Breast epithelium (tissue), 3 donors: ENCODE measurements around the gene TBC1D22B.

Experiments
- POLR2A ChIP-seq: fragments of 450-650 bp; IDR thresholded peaks from one replicate; pipeline ENCODE4 v1.6.1; 2016; ENCODE audit warnings: antibody characterized with exemption, mild to moderate bottlenecking, moderate library complexity
- POLR2AphosphoS5 ChIP-seq, 3 donors: sonication (generic); formaldehyde crosslinking; IDR thresholded peaks; one replicate each; pipeline ENCODE4 v1.6.1; 2017; ENCODE audit warnings: antibody characterized with exemption in 3 of 3
- TF ChIP-seq, protein P1 (sequence below), 3 donors: fragments of 450-650 bp; IDR thresholded peaks; one replicate each; pipeline ENCODE4 v1.5.1; 2016 to 2017; ENCODE audit warnings: antibody characterized with exemption in 3 of 3, mild to moderate bottlenecking in 3 of 3, moderate library complexity in 3 of 3

DNA sequence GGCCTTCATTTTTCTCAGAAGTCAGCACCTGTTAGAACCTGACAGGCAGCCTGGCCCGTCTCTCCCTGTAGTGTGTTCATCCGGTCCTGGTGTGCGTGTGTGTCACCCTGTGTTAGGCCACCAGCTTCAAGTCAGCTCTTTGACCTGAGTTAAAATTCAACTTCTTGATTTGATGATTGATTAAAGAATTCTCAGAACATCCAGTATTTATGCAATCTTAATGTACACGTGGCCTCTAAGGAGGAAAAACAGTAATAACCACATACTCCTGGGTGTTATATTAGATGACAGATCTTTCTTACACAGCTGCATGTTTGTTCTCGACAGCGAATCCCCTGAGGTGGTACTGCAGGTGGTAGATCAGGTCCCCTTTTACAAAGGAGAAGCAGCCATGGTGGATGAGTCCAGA lies 19.4 kb downstream of the TBC1D22B start:
- TF ChIP-seq, protein P1, sequence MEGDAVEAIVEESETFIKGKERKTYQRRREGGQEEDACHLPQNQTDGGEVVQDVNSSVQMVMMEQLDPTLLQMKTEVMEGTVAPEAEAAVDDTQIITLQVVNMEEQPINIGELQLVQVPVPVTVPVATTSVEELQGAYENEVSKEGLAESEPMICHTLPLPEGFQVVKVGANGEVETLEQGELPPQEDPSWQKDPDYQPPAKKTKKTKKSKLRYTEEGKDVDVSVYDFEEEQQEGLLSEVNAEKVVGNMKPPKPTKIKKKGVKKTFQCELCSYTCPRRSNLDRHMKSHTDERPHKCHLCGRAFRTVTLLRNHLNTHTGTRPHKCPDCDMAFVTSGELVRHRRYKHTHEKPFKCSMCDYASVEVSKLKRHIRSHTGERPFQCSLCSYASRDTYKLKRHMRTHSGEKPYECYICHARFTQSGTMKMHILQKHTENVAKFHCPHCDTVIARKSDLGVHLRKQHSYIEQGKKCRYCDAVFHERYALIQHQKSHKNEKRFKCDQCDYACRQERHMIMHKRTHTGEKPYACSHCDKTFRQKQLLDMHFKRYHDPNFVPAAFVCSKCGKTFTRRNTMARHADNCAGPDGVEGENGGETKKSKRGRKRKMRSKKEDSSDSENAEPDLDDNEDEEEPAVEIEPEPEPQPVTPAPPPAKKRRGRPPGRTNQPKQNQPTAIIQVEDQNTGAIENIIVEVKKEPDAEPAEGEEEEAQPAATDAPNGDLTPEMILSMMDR (IDR thresholded peaks at IDR 0.05), result no peak
- TF ChIP-seq POLR2A (no peak), POLR2AphosphoS5 (IDR thresholded peaks at IDR 0.05) (no peak)
